Kidney glomerular epithelial cell (primary cell): ENCODE measurements around the gene RMI1.
A peak's percentile ranks its signal among the peaks of the same experiment; 100 is the strongest.

Experiments used
- DNase-seq: peaks from one replicate; lab custom pipeline; 2025; lab: John Stamatoyannopoulos, UW

Gene RMI1

DNA sequence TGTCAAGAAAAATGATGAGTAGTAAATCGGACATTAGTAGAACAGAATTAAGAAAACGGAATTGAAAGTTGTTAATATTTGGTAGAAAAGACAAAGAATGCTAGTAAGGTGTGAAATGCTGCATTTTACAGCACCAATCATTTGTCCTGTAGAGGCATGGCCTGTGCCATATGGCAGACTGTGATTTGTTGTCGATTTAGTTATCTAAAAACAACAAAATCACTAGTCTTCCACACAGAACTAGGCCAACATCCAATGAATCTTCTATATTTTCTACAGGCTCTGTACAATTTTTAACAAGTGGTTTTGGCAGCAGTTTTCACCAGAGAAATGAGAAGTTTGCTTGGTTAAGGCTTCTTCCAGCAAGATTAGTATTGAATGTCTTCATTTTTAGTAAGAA lies 11.0 kb upstream of the RMI1 start:
- no peak for DNase-seq

DNA sequence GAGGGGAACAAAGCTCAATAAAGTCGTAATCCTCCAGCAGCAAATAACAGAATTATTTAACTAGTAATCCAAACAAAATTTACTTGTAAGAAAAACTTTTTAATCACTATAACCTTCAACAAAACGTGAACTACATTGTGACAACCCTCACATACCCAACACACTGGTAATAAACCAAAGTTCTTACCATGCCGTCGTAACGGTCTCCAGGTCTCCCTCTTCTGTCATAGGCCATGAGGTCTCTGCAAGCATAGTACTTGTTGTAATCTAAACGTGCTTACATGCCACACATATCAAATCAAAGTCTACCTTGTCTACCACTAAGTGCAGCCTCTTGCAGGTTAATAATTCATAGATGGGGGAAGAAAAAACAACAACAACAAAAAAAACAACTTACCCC lies 9.1 kb upstream of the RMI1 start:
- no peak for DNase-seq

DNA sequence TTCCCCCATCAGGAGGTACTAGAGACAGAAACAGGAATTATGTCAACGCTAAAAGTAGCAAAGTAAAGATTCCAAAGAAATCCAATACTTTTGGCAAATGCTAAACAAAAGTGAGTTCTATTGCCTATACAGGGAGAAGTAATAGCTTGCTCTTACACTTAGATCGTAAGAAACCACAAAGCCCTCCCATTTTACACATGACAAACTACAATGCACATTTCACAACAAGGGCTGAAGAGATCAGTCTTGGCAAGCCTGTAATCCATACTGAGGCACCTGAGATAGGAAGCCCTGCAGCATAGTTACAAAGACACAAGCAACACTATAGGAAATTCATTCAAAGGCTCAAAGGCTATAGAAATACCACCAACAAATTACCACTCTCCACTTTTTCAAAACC lies 8.3 kb upstream of the RMI1 start:
- no peak for DNase-seq

DNA sequence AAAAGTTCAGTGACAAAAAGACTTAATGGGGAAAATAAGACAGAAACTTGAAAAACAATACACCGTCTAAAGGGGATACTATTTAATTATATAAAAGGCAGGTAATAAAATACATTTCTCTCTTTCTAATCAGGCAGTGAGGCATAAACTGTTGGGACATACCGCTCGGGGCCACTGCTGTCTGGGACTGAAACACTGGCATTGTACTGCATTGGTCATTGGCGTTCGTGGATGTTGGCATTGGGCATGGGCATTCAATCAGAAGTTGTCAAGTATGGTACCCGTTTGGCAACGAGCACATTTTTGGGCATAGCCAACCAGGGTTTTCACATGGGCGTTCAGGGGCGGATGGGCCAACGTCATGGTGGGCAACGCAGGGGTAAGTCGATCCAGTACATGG lies 5.3 kb upstream of the RMI1 start:
- DNase-seq = no peak

DNA sequence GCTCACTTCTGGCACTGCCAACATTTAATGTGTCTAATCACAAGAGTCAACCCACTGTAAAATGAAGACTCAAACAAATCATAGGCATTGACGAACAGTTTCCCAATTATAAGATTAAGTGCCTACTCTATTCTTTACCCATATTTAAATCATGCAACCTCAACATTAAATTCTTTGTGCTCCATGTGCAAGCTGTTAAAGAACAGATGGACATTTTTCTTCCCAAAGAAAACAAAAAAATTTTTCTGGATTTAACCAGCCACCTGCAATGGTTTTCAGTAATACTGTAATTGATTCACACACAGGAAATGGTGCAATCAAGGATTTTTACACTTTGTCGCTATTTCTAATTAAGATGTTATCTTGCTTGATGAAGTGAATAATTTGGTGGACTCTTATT lies 4.2 kb upstream of the RMI1 start:
- DNase-seq = no peak

DNA sequence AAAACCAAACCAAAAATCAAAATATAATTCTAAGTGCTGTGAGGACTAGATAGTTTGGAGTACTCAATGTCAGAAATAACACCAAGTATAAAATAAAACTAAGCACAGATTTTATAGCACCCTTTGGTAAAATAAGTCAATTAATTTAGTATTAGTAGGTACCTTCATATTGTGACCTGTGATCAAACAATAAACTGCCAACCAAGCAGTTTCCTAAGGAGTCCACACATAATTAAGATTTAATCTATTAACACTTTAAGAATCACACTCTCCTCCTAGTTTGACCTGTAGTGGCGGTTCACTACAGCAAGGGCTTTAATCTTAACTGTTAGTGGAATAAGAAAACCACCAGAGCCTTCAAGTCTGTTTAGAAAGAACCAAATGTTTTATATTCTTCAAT lies 3.4 kb upstream of the RMI1 start:
- DNase-seq = no peak

DNA sequence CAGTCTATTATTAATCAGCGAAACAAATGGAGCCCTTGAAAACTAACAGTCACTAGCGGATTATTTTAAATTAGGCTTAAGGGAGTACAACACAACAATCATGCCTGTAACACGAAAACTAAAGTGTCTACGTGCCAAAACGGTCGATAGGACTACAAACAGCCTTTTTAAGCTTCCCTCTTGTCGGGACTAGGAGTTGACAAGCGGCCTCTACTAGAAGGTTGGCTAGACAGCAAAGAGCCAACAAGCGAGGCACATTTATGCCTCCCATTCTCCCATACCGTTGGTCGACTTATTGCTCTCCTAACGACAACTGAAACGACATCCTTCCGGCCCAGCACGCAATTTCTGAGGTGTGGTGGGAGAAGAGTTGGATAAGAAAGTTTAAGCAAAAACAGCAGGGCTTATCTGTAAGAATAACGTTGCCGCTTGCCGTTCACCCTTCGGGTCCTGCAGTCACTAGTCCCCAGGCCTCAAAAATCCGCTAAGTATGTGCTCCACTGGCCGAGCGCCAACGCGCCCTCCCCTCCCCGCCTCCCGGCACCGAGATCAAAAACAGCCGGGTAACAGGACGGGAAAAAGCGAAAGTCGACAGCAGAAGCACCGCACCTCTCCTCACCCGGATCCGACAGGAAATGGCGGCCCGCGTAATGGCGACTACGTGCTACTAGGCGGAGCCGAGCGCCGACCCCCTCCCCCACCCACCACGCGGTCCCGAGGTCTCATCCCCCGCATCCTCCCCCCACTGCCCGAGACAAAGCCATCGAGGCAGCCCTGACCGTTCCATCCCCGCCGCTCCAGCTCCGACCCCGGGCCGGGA lies 1.4 kb upstream of the RMI1 start:
- DNase-seq = peak; percentile 71

DNA sequence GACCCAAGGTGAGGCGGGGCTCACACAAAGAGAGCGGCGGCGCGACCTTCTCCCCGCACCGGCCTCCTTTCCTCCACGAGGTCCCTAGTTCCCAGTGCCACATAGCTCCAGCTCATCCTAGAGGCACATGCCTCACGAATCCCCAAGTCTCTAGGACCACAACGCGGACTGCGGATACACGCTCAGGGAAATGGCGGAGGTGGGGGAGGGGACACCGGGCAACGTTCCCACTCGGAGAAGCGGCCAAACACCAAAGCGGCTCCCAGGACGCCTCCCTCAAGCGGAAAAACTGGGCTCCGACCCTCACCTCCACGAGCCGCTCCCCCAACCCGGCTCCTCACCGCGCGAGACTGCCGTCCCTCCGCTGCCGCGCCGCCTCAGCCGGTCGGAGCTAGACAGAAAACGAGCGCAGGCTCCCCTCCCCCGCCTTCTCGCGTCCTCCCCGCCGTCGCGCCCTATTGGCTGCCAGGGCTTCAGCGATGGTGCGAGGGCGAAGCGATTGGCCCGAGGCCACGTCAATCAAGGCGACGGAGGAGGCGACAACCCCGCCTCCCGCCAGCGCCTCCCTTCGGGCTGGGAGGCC lies 702 bp upstream of the RMI1 start, which contains the start of gene HNRNPK:
Gene HNRNPK, minus strand, starts transcription at position 404 of the 583 bp plus-strand sequence. CDS start 1,963 bp downstream, outside the sequence.
- DNase-seq = peak; percentile 94

DNA sequence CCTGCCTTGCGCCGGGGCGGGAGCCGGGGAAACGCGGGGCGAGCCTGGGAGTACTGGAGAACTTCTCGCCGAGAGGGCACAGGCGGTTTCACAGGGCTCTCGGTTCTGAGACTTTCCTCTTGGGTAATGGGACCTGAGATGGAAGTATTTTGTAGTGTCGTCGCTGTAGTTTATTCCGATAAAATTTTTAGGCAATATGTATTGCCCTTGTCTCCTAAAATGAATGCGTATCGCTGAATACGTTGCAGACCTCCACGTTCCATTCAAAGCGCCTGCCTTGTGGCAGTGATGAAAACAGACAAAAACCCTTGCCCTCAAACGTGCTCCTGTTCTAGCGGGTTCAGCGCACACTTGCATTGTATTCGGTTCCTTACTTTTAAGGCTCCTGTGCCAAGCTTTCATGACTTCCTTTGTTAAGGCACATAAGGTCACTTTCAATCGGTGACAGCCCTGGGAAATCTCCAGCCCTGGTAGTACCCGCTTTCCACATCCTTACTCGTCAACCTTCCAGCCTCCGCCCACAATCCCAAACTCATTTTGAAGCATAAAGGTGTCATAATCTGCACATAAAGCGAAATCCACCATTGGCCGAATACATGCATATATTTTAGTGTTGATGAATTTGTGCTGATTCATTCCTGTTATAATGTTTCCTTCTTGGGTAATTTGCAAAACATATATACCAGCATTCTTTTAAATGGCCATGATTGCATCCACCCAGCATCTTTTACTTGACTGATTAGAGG lies 694 bp downstream of the RMI1 start:
- DNase-seq = no peak

DNA sequence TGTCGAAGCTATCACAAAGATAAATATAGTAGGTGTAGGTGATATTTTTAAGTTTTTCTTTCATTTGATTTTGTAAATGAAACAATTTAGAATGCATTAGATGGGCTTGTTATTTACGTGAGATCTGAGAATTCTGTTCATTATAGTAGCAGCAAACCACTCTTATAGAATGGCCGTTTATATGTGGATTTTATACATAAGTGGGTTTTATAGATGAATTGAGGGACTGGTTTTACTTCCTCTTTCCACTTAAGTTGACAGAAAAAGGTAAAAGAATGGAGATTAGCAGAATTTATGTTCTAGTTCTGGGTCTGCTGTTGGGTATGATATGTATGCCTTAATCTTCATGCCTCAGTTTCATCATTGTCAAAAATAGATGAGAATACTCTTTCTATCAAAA lies 5.6 kb downstream of the RMI1 start:
- DNase-seq = no peak

DNA sequence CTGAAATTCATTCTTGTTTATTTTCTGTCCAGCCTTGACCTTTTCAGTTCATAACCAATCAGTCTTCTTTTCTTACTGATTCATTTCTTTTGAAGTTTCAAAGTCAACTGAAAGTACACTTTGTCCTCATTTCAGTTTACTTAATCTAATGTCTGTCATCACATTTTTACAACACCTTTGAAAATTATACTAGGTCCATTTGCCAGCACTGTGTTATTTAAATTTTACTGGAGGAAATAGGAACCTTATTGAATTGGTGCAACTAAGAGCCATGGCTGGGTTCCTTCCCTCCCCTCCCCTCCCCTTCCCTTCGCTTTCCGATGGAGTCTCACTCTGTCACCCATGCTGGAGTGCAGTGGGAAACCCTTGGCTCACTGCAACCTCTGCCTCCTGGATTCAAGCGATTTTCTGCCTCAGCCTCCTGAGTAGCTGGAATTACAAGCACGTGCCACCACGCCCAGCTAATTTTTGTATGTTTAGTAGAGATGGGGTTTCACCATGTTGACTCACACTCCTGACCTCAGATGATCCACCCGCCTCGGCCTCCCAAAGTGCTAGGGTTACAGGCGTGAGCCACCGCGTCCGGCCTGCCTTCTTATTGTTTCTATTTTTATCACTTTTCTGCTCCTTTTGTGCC lies 6.3 kb downstream of the RMI1 start:
- no peak for DNase-seq

DNA sequence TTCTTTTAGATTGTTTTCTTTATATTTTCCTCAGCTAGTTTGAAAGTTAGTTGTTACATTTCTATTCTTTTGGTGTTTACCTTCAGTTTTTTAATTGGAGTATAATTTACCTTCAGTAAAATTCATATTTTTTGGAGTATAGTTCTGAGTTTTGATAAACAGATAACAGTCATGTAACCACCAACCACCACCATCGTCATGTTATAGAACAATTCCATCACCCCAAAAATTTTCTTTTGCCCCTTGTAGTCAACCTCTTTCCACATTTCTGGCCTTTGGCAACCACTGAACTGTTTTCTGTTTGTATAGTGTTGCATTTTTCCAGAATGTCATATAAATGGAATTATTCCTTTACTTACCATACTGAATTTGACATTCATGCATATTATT lies 6.8 kb downstream of the RMI1 start:
- no peak for DNase-seq

DNA sequence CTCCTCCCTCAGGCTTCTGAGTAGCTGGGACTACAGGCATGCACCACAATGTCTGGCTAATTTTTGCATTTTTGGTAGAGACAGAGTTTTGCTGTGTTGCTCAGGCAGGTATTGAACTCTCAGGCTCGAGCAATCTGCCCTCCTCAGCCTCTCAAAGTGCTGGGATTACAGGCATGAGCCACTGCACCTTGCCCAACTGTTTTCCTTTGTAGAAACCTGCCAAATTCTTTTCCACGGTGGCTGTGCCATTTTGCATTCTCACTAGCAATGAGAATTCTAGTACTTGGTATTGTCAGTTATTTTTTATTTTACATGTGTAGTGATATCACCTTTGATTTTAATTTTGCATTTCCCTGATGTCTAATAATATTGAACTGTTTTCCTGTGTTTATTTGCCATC lies 7.8 kb downstream of the RMI1 start:
- DNase-seq = no peak

DNA sequence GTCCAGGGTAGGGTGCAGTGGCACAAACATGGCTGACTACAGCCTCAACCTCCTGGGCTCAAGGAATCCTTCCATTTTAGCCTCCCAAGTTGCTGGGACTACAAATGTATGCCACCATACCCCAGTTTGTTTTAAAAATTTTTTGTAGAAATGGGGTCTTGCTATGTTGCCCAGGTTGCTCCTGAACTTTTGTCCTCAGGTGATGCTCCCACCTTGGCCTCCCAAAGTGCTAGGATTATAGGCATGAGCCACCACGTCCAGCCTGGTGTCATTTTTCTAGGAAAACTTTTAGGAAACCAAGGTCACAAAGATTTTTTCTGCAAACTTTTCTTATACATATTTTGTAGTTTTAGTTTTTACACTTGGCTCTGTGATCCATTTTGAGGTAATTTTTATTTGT lies 10.8 kb downstream of the RMI1 start:
- no peak for DNase-seq

DNA sequence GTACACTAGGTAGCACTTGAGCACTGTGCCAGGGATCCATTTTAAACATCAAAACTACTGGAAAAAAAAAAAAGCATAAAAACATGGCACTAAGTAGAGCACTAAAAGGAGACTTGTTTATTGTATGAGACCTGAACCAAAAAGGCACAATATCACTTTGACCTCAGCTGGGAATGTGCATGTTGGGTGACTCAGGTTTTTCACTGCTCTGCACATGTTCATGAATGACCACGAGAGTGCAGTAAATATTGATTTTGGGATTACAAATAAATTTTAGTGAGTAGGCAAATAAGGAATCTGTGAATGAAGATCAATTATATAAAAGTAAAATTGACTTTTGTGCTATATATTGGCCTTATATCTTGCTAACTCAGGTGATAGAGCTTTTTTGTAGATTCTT lies 11.8 kb downstream of the RMI1 start:
- DNase-seq = no peak

DNA sequence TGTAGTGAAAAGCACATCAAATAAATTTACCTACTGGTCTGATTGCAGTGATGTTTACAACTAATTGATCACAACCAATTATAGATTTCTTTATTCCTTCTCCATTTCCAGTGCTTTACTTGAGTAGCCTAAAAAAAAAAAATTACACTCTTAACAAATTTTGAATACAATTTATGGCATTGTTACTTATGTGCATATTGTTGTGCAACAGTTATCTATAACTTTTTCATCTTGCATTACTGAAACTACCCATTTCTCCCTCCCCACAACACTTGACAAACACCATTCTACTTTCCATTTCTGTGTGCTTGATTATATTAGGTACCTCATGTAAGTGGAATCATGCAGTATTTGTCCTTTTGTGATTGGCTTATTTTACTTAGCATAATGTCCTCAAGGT lies 12.3 kb downstream of the RMI1 start:
- DNase-seq = no peak

DNA sequence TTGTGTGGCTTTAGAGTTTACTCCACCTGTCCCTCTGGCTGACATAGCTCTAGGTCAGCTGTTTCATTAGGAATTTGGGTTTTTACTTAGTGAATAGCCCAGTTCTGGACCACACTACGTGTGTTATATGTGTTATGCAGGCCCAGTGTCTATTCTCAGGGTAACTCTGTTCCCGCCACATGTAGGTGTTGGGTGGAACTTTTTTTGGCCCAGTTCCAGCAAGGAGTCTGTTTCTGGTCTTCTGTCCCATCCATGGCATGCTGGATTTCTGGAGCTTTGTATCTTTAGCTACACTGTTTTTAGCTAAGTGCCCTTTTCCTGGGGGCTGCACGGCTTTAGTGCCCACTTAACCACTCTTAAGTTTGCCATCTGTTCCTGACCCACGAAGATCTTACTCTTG lies 15.5 kb downstream of the RMI1 start:
- DNase-seq = no peak

DNA sequence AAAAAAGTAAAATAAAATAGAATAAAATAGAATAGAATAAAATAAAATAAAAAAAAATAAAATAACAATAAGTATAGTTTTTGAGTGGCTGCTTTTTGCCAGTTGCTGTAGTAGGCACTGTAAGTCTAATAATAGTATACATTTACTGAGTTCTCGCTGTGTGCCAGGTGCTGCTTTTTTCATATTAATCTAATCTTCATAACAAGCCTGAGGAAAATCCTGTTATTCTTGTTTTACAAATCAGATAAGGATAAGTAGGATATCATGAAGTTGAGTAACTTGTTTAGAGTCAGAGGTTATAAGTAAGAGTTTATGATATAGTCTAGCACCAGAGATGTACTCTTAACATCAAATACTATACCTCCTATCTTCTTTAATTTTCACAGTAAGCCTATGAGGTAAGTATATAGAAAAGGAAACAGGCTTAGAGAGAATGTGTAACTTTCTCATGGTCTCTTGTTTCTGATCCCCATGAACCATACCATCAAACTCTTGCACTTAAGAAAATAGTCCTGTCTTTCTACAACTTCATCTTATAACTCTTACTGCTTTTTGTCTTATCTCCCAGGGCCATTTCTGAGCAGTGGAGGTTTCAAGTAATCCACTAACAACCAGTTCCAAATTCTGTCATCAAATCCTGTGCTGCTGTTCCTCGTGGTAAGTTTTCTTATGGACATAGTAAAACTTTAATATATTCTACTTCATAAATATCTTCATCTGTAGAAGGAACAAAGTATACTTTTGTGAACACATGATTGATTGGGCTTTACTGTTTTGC lies 18.7 kb downstream of the RMI1 start:
- no peak for DNase-seq

DNA sequence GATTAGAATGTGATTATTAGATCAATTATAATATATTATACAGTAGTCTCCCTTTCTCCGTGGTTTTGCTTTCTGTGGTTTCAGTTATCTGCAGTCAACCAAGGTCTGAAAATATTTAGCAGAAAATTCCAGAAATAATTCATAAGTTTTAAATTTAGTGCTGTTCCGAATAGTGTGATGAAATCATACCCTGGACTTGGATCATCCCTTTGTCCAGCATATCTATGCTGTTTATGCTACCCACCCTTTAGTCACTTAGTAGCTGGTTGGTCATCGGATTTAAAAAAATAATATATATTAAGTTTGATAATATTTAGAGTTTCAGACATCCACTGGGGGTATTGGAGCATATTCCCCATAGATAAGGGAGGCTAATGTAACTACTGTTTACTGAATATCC lies 19.6 kb downstream of the RMI1 start:
- DNase-seq = no peak

DNA sequence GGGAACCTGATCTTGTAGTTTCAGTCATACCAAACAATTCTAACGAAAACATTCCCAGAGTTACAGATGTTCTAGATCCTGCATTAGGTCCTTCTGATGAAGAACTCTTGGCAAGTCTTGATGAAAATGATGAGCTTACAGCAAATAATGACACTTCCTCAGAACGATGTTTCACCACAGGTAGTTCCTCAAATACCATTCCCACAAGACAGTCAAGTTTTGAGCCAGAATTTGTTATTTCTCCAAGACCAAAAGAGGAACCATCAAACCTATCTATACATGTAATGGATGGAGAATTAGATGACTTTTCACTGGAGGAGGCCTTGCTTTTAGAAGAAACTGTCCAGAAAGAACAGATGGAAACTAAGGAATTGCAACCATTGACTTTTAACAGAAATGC lies 21.0 kb downstream of the RMI1 start:
- DNase-seq = no peak

DNA sequence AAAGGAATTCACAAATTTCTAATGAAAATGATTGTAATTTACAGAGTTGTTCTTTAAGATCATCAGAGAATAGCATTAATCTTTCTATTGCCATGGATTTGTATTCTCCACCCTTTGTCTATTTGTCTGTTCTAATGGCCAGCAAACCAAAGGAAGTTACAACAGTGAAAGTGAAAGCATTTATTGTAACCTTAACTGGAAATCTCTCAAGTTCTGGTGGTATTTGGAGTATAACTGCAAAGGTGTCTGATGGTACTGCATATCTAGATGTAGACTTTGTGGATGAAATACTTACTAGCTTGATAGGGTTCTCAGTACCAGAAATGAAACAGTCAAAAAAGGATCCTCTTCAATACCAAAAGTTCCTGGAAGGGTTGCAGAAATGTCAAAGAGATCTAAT lies 21.7 kb downstream of the RMI1 start:
- DNase-seq = no peak

DNA sequence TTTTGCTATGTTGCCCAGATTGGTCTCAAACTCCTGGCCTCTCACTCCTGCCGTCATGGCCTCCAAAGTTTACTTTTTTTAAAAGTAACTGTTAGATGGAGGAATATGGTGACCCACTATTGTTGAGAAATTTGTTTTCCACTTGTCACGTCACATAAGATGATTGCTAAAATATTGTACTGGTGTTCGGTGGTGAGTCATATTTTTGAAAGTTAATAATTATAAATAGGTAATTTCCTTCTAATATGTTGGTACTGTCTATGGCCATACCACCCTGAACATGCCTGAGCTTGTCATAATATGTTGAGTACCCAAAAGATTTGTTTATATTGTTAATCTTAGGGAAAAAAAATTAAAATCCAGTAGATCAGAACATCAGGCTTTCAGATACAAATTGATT lies 22.6 kb downstream of the RMI1 start:
- DNase-seq = no peak
